ENCODE measurements around the gene RASSF8.

The RASSF8 gene

DNA sequence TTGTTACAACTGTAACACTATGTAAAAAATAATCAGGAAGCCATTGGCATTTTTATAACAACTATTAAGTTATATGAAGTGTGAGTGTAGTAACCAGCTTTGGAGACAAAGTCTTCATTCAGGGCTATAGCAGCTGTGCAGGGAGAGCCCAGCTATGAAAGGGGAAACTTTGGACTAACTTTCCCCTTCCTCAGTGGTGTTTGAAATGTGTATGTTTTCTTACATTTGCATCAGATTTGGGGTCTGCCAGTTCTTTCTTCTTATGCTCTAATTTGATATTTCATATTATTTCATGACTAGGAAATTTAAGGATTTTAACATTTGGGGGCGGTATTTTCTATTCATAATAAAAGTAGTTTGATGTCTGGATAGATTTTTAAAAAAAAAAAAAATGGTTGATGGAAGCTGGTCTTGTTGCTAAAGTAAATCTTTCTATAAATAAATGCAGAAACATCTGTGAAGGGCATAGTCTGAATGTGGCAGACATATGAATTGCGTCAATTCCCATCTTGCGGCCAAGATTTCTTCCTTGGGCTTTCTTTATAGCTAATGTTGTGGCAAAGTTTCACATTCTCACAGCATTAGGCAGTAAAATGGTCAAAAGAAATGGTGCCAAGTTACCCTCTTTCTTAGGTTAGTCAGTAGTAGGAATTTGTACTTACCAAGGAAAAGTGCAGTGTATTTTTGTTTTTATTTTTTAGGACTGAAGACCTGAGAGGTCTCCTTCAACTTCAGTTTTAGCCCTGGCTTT is 35.6 kb downstream of the RASSF8 start:
- DNase-seq (ENCODE audit: low read depth in 2 of 2), result no peak

DNA sequence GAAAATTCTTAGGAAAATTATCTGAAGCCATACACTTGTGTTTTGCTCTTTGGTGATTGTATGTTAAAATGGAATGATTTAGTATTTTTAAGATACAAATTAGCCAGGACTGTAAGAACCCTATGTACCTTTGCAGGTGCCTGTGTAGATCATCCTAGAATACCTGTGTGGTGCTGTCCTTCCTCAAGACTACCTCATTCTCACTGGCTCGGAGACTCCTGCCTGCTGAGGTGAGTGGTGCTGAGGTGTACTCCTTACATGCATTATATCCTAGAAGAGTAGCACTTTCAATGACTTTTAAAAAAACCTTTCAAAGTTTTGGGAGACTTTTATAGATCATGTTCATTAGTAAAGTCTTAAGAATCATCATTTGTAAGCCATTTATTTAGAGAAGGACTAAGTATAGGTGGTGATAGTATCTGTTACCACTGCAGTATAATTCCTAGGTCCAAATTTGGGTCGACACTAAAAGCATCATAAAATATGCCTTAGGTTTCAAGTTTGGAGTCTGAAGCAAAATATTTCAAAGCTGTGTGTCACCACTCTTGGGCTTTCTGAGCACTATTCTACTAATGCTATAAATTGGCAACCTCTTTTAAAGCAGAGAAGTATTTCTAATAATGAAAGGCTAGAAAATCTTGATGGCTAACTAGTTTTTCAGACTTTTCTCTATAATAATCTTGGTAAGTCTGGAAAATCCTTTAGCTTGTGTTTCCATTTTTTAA is 36.6 kb downstream of the RASSF8 start:
- no peak for DNase-seq (ENCODE audit: low read depth in 2 of 2)

DNA sequence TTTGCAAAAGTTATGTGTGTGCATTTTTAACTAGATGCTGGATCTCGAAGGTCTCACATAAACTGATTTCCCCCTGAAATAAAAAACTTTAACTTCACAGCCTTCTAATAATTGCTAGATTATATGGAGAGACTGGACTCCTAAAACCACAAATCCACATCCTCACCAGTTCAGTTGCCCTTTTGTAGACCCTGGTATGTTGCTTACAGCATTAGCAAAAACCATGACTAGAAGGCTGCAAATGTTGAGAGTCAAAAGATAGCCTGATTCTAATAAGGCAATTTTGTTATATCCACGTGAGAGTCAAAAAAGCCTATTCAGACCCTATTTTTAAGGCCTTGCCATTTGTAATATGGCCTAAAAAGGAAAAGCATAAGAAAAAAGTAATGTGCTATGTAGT is 37.4 kb downstream of the RASSF8 start:
- DNase-seq (ENCODE audit: low read depth in 2 of 2), result no peak

DNA sequence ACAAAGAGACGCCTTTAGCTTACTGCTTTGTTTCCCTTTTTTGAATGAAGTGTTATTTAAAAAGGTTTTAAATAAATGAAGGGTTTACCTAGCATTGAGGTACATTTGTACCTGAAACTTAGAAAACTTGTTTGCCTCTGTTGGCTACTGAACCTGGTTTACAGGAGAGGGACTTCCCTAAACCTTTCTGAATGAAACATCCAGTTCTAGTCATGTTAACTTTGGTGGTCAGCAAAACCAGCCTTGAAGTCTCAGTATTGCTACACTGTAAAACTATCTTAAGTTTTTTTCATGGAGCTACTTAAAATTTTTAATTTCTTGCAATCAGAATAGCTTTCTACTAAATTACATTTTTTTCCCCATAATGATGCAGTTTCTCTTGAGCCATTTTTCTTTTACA is 38.2 kb downstream of the RASSF8 start:
- DNase-seq (ENCODE audit: low read depth in 2 of 2), result no peak

DNA sequence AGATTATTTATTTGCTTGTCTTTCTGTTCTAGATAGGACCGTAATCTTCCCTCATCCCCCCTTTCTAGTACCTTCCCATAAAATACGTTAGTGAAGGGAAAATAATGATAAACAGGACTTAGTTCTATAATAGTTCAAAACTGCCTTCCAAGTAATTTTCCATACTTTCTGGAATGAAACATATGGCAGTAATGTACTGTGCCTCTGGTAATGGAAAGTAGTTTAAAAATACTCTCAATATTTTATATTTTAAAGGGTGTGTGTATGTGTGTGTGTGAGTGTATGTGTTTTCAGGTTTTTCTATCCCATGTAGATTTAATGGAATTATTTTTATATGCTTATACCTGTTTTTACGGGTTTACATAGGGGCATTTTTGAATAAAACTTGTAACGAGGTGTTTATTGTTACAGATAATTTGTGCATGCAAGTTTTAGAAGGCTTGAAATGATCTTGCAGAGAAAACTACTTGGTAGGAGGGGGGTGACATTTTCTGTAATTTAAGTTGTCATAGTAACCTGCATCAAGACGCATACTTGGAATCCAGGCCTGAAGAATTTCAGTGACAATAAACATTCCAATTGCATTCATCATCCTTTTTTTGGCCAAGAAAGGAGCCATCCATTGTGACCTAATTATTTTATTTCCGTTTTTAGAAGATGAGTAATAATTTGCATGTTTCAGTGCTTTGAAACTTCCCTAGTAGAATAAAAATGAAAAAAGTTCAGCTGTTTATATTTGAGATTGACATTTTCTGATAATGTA is 38.9 kb downstream of the RASSF8 start:
- DNase-seq (ENCODE audit: low read depth in 2 of 2), result no peak

DNA sequence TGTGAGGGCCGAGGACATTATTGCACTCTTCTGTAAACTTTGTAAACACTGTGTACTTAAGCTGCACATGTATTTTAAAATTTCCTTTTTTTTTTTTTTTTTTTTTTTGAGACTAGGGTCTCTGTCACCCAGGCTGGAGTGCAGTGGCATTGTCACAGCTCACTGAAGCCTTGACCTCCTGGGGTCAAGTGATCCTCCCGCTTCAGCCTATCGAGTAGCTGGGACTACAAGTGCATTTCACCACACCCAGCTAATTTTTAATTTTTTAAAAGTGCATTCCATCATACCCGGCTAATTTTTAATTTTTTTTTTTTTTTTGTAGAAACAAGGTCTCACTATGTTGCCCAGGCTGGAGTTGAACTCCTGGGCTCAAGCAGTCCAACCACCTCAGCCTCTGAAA is 42.4 kb downstream of the RASSF8 start:
- no peak for DNase-seq (ENCODE audit: low read depth in 2 of 2)

DNA sequence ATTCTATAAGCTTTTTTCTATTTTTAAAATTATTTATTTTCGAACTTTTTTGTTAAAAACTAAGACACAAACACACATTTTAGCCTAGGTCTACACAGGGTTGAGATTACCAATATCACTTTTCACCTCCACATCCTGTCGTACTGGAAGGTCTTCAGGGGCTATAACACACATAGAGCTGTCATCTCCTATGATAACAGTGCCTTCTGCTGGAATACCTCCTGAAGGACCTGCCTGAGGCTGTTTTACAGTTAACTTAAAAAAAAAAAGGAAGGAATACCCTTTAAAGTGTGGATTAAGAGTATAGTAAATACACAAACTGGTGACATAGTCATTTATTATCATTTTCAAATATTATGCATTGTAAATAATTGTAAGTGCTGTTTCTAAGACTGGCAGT is 43.0 kb downstream of the RASSF8 start:
- no peak for DNase-seq (ENCODE audit: low read depth in 2 of 2)

DNA sequence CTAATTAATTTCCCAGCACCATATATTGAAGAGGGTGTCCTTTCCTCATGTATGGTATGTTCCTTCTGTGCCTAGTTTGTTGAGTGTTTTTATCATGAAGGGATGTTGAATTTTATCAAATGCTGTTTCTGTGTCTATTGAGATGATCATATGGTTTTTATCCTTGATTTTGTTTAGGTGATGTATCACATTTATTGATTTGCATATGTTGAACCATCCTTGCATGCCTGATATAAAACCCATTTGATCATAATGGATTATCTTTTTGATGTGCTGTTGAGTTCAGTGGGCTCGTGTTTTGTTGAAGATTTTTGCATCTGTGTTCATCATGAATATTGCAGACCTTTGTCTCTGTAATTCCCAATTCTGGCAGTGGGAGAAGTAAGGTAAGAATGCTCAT is 44.6 kb downstream of the RASSF8 start:
- DNase-seq (ENCODE audit: low read depth in 2 of 2), result no peak

DNA sequence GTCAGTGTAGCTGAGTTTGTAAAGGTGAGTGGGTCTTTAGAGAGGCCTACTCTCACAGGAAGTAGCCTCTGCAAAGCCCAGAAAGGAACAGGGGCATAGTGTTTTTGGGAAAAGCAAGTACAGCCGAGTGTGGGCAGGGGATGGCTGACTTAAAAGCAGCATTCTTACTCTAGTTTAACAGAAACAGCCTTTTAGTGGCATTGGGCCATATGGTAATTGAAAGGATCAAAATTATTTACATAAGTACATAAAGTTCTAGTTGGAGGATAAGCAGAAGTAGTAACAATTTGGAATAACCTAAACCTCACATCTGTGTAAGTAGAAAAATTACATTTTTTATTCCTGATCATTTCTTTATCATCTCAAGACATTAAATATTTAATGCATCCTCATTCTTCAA is 49.1 kb downstream of the RASSF8 start:
- DNase-seq (ENCODE audit: low read depth in 2 of 2), result no peak

DNA sequence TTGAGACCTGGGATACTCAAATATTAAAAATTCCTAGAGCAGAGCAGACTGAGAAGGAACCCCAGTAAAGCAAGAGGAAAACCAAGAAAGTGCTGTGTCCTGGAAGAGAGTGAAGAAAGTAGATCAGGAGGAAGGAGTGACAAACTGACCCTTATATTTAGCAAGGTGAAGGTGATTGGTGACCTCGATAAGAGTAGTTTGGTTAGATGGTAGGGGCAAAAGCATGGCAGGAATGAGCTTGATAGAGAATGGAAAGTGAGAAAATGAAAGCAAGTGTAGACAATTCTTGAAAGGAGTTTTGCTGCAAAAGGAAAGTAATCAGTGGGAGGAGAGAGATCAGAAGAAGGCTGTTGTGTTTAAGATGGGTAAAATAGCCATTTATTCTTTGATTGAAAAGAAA is 51.1 kb downstream of the RASSF8 start:
- no peak for DNase-seq (ENCODE audit: low read depth in 2 of 2)

DNA sequence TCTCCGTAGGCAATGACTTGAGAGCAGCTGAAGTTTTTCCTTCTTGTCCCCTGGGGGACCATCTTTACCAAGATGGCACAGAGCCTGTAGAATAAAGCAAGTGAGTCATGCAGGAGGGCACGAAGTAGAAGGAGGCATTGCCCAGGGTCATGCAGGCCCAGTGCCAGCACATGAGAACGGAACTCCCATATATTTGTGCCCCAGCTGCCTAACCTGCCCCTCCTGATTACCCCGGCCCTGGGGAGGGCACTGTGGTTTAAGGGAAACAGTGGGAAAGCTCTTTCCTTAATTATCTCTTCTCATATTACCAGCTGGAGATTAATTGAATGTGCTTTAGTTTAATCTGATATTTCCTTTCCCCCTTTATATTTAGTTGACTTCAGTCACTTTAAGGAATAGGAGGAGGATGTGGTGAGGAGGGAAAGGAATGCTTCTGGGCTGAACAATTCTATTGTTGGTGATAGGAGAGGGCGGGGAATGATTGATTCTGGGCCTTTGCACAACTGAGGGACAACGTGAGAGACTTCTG is 51.9 kb downstream of the RASSF8 start:
- DNase-seq (ENCODE audit: low read depth in 2 of 2), result no peak

DNA sequence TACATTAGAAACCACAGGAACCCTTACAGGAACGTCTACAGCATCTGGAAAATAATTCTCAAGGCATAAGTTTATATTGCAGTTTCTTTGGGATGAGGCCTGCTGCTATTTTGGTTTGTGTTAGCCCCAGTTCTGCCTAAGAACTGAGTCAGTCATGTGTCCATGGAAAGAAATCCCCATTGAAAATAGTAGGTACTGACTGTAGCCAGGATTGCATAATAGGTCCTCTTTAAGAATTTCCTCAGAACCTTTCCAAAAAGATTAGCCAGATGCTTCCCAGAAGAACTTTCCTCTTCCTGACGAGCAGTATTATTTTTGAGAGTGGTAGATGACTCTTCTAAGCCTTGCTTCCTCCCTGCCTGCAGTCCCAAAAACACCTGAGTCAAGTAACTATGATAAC is 52.6 kb downstream of the RASSF8 start:
- DNase-seq (ENCODE audit: low read depth in 2 of 2), result no peak

DNA sequence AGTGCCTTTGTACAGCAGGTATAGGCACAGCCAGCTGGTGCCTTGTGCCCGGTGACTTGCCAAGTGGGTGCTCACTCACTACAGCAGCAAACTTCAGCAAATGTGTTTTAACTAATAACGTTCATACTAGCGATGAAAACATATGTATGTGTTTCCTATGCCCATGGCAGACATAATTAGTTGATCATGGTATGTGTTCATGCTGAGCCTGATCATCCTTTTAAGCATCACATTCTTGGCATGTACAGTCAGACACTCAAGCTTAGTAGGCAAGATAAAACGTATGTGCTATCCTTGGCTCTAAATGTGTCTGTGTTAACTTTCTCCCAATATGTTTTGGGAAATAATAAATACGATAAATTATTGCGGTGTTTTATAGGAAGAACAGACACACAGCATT is 55.6 kb downstream of the RASSF8 start:
- DNase-seq (ENCODE audit: low read depth in 2 of 2), result no peak

DNA sequence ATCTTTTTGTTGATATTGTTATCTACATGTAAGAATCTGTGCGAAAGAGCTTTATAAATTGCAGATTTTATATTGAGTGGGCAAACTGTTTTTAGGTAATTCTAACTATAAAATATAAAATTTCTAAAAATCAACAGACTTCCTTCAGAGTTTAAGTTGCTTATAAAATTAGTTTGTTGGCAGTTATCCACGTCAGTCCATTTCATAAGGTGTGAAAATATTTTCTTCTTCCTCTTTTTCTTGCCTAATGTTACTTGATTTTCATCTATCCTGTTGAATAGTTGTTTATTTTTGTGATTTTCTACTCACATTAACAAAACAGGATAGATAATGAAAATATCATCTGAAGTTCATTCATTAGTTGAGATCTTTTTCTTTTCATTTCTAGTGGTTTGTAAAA is 58.0 kb downstream of the RASSF8 start:
- no peak for DNase-seq (ENCODE audit: low read depth in 2 of 2)

DNA sequence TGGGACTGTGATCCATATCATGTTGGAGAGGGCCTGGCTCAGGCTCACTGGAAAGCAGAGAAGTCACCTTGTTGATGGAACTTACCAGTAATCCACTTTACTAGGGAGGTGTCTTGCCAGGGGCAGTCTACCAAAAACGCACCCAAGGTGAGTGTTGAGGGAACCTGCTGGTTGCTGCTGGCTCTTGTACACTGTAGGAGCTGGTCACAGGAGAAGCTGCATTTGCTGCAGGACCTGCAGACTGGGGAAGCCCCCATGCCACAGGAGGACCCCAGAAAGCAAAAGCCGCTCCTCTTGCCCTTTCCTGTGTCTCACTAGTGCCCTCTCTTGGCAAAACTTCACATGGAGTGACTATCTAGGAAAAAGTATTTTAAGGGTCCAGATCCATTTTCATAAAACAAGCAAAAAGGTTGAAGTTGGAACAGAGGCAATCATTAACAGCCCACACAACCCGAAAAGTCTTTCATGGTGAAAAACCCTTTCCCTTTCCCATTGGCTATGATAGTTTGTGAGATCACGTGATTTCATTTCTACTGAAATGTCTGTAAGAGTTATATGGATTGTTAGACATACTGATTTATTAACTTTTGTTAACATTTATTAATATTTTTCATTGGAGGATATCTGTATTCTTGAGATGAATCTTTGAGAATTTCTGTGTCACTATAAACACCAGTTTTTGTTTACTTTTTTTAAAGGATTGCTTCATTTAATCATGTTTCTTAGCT is 59.2 kb downstream of the RASSF8 start:
- no peak for DNase-seq (ENCODE audit: low read depth in 2 of 2)

DNA sequence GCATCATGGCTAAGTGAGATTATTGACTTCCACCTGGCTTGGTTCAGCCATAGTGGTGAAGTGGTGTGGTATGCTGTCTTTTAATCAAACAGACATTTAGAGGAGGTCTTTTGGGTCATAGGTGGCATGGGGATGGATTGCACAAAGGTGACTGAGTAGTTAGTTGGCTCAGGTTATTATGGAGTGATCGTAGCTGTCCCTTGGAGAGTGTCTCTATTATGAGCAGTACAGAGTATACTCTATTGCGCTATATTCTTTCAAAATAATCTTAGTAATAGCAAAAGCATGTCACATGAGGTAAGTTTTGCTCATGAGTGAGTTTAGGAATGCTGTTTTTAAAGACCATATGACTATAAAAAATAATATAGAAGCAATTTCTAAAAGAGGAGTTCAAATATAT is 60.4 kb downstream of the RASSF8 start:
- DNase-seq (ENCODE audit: low read depth in 2 of 2), result no peak

DNA sequence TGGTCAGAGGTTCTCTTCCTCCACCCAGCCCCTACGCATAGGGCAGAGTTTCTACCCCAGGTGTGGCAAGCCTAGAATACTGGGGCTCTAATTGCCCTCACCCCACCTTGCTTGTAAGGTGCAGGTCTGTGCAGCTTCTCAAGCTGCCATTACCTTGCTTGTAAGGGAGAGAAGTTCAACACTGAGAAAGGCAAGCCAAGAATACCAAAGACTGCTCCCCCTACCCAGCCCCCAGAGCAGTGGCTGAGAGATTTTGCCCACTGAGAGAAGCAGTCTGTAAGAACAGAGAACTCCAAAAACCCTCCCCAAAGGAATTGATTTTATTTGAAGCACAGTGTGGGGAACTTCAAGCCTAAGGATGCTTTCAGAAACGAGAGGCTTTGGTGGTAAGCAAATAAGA is 63.1 kb downstream of the RASSF8 start:
- no peak for DNase-seq (ENCODE audit: low read depth in 2 of 2)

DNA sequence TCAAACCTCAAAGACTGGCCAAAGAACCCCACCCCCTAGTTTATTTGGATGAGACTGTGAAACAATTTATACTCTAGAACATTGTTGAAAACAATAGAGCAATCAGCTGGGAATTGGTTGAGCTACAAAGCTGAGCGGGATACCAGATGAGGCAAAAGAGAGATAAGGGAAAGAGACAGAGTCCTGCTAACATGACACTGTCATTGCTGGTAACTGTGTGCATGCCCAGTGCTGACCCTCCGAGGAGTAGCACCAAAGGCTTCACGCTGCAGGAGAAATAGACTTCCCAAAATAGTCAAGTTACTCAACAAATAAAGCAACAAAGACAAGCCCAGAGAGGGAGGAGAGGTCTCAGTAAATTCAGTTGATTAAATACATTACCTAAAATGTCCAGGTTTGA is 63.6 kb downstream of the RASSF8 start:
- DNase-seq (ENCODE audit: low read depth in 2 of 2), result no peak

DNA sequence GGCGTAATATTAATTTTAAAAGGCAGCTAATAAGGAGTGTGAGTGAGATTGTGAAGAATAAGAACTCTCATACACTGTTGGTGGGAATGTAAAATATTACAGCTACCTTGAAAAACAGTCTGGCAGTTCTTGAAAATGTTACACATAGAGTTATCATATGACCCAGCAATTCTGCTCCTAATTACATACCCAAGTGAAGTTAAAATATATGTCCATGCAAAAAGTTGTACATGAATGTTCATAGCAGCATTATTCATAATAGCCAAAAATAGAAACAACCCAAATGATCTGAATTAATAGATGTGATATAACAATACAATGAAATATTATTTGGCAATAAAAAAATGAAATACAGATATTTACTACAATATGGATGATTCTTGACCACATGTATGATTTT is 68.2 kb downstream of the RASSF8 start:
- DNase-seq (ENCODE audit: low read depth in 2 of 2), result no peak

DNA sequence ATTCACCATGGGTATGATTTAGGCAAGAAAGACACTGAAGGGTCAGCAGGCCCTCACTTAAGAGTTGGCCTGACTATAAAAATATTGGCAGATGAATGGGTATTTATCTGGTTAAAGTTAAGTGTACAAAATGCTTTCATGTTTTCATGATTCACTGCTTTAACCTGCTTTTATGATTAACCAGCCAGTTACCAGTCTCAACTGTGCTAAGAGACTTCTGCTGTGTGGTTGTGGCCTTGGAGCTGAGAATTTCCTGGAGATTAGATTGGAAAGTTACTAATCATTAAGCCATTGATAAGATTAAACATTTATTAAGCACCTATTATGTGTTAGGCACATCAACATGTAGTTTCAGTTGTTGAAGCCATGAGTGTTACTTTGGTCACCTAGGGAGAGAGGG is 68.9 kb downstream of the RASSF8 start:
- no peak for DNase-seq (ENCODE audit: low read depth in 2 of 2)

DNA sequence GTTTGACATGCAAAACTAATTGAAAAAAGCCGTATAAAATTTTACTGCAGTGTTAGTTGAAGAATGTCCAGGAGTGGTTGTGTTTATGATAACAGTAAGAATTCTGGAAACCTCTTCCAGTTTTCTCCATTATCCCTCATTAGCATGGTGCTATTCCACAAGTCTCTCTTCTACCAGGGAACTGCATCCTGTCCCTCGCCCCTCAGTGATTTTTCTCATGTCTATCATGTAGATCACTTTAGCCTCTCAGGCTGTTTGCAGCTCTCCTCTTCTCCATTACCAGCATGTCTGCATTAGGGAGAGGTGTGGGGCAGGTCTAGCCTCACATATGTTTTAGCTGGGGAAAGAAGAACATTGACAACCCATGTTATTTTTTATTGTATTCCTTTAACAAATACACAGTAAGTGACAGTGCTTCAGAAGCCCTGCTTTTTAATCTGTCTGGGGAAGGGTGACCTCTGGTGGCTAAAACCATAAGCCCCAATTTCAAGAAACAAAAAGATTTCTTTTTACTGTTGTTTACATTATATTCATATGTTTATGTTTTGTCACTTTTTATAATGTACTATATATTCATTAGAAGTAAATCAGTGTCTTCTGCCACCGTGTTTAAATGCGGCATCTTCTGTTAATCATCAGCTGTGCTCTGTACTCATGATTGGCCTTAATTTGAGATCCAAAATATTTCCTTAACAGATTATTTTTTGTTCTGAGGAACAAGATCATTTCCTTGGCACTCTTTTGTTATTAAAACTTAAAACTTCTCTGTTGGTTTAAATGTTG is 70.7 kb downstream of the RASSF8 start:
- peak in 1 of 2 donors; percentile 9 for DNase-seq (ENCODE audit: low read depth in 2 of 2)

Measured in stimulated activated CD8-positive, alpha-beta memory T cell treated with anti-CD3 and anti-CD28 coated beads, Interleukin-7, amount 100 ng/mL, for 4 hours (primary cell).